ENCODE data around the gene RNF213. TPM values are rescaled to one million over a fixed set of nuclear protein-coding genes. Genes with fewer than 3 reads are reported as not detected.

RNF213 gene
- total RNA-seq, 2 donors from 2014 or later, result 98.8 to 136 TPM

DNA sequence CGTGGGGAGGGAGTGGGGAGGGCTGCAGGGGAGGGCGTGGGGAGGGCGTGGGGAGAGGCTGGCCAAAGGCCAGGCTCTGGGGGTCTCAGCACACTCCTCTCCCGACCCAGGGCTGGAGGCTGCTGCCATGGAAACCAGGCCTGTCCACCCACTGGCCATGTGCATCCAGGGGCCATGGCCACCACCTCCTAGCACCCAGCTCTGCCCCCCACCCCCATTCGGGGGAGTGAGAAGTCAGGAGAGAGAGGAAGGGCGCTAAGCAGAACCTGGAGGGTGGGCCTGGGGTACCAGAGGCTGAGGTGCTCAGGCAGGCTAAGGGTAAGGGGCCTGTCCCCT, 184.0 kb downstream of the RNF213 start:
- Histone ChIP-seq H3K36me3 (ENCODE audit: control insufficient read depth, insufficient read depth, low read length) (no peaks in the 10 kb centered on the region), H3K4me1 (ENCODE audit: control insufficient read depth, insufficient read depth, low read length) (no peaks in the 10 kb centered on the region), H3K4me3 (ENCODE audit: low read length) (no peak overlapping the region), H3K9me3 (ENCODE audit: control insufficient read depth, low read length) (no peaks in the 10 kb centered on the region), H3K9ac (ENCODE audit: extremely low read depth, low read length, poor library complexity, severe bottlenecking) (no peak overlapping the region), H3K27me3 (ENCODE audit: control insufficient read depth, insufficient read depth, low read length, poor library complexity, severe bottlenecking) (peaks cover 32% of the 10 kb centered on the region), H3K27ac (ENCODE audit: low read depth, low read length) (no peak overlapping the region)
- Mint-ChIP-seq H3K4me1 (no peaks in the 10 kb centered on the region), H3K36me3 (ENCODE audit: low read depth) (no peaks in the 10 kb centered on the region), H3K27ac (no peak overlapping the region), H3K9me3 (no peaks in the 10 kb centered on the region), H3K4me3 (no peak overlapping the region), H3K27me3 (ENCODE audit: insufficient read depth) (peaks cover 17% of the 10 kb centered on the region)
- DNase-seq, result no peak
- 84% methylated on average over 4 of the region's 6 CpGs; no CpG with 5 or more reads in 1 of the 2 experiments for WGBS, 2 experiments (ENCODE audit: insufficient coverage in 1 of 2, insufficient read length in 1 of 2)
- TF ChIP-seq CTCF (conservative IDR thresholded peaks at IDR 0.05), result no peak

DNA sequence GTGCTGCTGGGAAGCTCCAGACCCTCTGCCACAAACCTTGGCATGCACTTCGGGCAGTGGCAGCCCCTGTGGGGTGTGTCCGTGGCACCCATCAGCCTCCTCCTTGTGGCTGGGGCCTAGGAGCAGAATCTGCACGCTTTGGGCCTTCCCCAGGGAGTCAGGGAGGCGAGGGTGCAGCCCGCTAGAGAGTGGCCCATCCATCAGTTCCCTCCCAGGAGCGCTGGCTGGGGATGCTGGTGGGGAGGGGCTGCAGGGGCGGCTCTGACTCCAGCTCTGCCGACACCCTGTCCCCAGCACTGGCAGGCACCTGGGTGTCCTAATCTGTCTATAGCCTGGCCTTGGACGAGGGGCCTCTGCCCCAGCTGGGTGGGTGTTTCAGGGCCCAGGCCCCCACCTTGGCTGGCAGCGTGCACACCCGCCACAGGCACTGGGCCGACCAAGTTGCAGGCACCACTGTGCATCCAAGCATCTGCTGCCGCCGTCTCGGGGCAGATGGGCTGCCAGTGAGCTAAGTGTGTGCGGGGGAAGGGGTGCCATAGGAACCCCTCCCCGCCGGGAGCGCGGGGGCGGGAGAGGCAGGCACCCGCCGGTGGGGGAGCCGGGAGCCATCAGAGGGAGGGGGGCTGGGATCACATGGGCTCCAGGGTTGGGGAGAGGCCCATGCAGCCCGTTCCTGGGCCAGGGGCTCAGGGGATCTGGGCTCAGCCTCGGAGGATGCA, 184.5 kb downstream of the RNF213 start:
- H3K9ac ChIP-seq (ENCODE audit: extremely low read depth, low read length, poor library complexity, severe bottlenecking), result no peak overlapping the region
- H3K4me1 ChIP-seq (ENCODE audit: control insufficient read depth, insufficient read depth, low read length), result no peaks in the 10 kb centered on the region
- no peak for TF ChIP-seq CTCF (conservative IDR thresholded peaks at IDR 0.05)
- peaks cover 17% of the 10 kb centered on the region for H3K27me3 Mint-ChIP-seq (ENCODE audit: insufficient read depth)
- no peaks in the 10 kb centered on the region for H3K4me1 Mint-ChIP-seq
- no peak overlapping the region for H3K4me3 ChIP-seq (ENCODE audit: low read length)
- WGBS, 2 experiments (ENCODE audit: insufficient coverage in 1 of 2, insufficient read length in 1 of 2), result 79 to 80% methylated on average over 10 to 26 of the region's 26 CpGs
- H3K27ac ChIP-seq (ENCODE audit: low read depth, low read length), result no peak overlapping the region
- no peaks in the 10 kb centered on the region for H3K36me3 Mint-ChIP-seq (ENCODE audit: low read depth)
- no peaks in the 10 kb centered on the region for H3K9me3 ChIP-seq (ENCODE audit: control insufficient read depth, low read length)
- H3K27ac Mint-ChIP-seq, result no peak overlapping the region
- no peak for DNase-seq
- H3K27me3 ChIP-seq (ENCODE audit: control insufficient read depth, insufficient read depth, low read length, poor library complexity, severe bottlenecking), result peaks cover 32% of the 10 kb centered on the region
- no peak overlapping the region for H3K4me3 Mint-ChIP-seq
- H3K9me3 Mint-ChIP-seq, result no peaks in the 10 kb centered on the region
- H3K36me3 ChIP-seq (ENCODE audit: control insufficient read depth, insufficient read depth, low read length), result no peaks in the 10 kb centered on the region

DNA sequence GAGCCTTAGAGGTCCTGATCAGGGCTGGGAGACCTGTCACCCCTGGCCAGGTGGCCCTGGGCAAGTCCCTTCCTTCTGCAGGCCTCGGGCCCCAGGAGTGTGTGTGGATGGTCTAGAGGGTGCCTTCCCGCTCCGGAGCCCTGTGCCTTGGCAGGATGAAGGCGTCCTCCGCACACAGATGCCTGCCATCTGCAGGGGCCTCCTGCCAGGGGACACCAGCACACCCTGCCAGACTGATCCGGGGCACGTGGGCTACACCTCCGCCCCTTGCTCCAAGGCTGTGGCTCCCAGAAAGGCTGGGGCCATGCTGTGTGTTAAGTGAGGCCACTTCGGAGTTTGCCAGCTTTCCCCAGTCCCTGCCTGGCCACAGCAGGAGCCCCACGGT, 185.1 kb downstream of the RNF213 start:
- H3K4me1 ChIP-seq (ENCODE audit: control insufficient read depth, insufficient read depth, low read length), result no peaks in the 10 kb centered on the region
- H3K36me3 ChIP-seq (ENCODE audit: control insufficient read depth, insufficient read depth, low read length), result no peaks in the 10 kb centered on the region
- Mint-ChIP-seq H3K36me3 (ENCODE audit: low read depth) (no peaks in the 10 kb centered on the region), H3K27me3 (ENCODE audit: insufficient read depth) (peaks cover 17% of the 10 kb centered on the region), H3K9me3 (no peaks in the 10 kb centered on the region), H3K27ac (no peak overlapping the region), H3K4me1 (no peaks in the 10 kb centered on the region), H3K4me3 (no peak overlapping the region)
- WGBS, 2 experiments (ENCODE audit: insufficient coverage in 1 of 2, insufficient read length in 1 of 2), result 84 to 88% methylated on average over 9 to 10 of the region's 10 CpGs
- no peak overlapping the region for H3K4me3 ChIP-seq (ENCODE audit: low read length)
- no peak for DNase-seq
- peaks cover 32% of the 10 kb centered on the region for H3K27me3 ChIP-seq (ENCODE audit: control insufficient read depth, insufficient read depth, low read length, poor library complexity, severe bottlenecking)
- no peak overlapping the region for H3K27ac ChIP-seq (ENCODE audit: low read depth, low read length)
- TF ChIP-seq CTCF (conservative IDR thresholded peaks at IDR 0.05), result no peak
- H3K9me3 ChIP-seq (ENCODE audit: control insufficient read depth, low read length), result no peaks in the 10 kb centered on the region
- H3K9ac ChIP-seq (ENCODE audit: extremely low read depth, low read length, poor library complexity, severe bottlenecking), result no peak overlapping the region
